ENCODE results near the gene OR2L2. TPM values are rescaled to one million over a fixed set of nuclear protein-coding genes. Genes with fewer than 3 reads are reported as not detected.
"Not testable (repeated sequence)": the region's sequence is repeated elsewhere in the genome, so short reads cannot be mapped to it uniquely, and the experiment has no call there.

Gene OR2L2, protein sequence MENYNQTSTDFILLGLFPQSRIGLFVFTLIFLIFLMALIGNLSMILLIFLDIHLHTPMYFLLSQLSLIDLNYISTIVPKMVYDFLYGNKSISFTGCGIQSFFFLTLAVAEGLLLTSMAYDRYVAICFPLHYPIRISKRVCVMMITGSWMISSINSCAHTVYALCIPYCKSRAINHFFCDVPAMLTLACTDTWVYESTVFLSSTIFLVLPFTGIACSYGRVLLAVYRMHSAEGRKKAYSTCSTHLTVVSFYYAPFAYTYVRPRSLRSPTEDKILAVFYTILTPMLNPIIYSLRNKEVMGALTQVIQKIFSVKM
- 0.07 and 0.10 TPM in 2 replicates for total RNA-seq

DNA sequence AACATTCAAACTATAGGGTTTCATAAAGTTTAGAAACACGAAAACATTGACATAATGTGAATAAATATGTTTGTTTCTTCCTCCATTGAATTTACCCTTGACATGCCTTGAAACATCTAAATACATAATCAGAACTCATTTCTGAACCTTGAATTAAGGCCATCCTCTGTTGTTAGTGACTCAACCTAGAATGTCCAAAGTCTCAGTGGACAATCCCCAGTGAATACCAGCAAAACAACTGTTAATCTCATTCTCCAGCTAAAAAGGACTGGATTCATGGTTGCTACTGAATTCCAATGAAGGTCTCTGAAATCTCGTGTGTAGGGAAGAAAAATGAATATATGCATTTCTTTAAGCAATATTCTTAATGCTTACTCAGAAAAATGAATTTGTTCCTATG is at the start of gene OR2L2:
OR2L2 (plus strand) TSS at position 301 of the 400 bp plus-strand sequence. CDS start 8,198 bp downstream, outside the sequence.
- intact Hi-C loops (cut with micrococcal nuclease) = no loop called here

GRCh38 chr1:247992986-247993385 is 36.9 kb upstream of the OR2L2 start:
- intact Hi-C loops (cut with micrococcal nuclease) = no loop called here

GRCh38 chr1:247998811-247999210 is 31.1 kb upstream of the OR2L2 start:
- intact Hi-C loops (cut with micrococcal nuclease) = no loop called here

- intact Hi-C loops (cut with micrococcal nuclease) = no loop called here
These were observed 29.7 kb upstream of the OR2L2 start for GRCh38 chr1:248000169-248000568.

DNA sequence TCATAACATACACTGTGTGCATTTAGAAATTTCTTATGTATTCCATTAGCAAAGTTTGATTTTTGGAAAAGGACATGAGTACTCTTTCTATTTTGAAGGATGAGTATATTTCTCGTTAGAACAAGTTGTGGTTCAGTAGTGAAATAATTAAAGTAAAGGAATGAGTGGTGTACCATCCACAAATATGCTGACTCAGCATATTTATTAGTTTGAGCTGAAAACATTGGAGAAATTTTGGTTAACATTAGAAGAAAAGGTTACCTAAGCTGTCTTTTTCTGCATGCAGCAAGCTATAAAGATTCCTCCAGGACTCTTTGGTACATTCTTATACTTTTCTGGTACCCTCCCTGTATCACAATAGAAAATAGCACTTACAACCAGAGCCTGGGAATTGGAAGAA is 22.1 kb upstream of the OR2L2 start:
- intact Hi-C loops (cut with micrococcal nuclease) = no loop called here

GRCh38 chr1:248009681-248010080 is 20.2 kb upstream of the OR2L2 start:
- intact Hi-C loops (cut with micrococcal nuclease) = no loop called here

GRCh38 chr1:248013229-248013710 is 16.6 kb upstream of the OR2L2 start, which contains the start of gene OR2L5:
OR2L5 (plus strand) TSS chr1:248013660; CDS start chr1:248021948, 8,288 bp downstream.
- intact Hi-C loops (cut with micrococcal nuclease) = no loop called here

GRCh38 chr1:248015803-248016202 is 14.1 kb upstream of the OR2L2 start:
- intact Hi-C loops (cut with micrococcal nuclease) = no loop called here

DNA sequence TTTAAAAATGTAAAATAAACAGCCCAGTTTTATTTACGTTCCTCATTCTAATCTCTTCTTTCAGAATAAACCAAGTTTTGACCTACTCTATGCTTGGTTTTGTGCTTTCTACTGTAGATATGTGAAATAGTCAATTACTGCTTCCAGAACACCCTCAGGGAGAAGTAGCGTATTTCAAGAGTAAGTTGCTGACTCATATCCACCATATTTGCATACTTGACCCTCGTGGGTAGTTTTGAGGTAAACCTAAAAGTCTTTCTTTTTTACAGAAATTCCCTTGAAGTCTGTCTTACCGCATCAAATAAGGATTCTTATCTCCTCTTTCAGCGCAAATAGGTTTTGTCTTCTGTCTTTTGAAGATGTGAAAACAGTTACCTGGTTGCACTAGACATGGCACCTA is 15.3 kb downstream of the OR2L2 start:
- intact Hi-C loops (cut with micrococcal nuclease) = no loop called here

- intact Hi-C loops (cut with micrococcal nuclease) = no loop called here
These were observed 16.7 kb downstream of the OR2L2 start, which contains the start of gene OR2L3 for GRCh38 chr1:248046536-248046935. OR2L3 (plus strand) TSS chr1:248046836; CDS start chr1:248060682, 13,846 bp downstream.

GRCh38 chr1:248047008-248047407 is 17.1 kb downstream of the OR2L2 start:
- intact Hi-C loops (cut with micrococcal nuclease) = no loop called here

DNA sequence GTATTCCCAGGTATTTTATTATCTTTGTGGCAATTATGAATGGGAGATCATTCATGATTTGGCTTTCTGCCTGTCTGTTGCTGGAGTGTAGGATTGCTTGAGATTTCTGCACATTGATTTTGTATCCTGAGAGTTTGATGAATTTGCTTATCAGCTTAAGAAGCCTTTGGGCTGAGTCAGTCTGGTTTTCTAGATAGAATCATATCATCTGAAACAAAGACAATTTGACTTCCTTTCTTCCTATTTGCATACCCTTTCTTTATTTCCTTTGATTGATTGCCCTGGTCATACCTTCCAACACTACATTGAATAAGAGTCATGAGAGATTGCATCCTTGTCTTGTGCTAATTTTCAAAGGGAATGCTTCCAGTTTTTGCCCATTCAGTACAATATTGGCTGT is 24.8 kb downstream of the OR2L2 start:
- intact Hi-C loops (cut with micrococcal nuclease) = no loop called here

DNA sequence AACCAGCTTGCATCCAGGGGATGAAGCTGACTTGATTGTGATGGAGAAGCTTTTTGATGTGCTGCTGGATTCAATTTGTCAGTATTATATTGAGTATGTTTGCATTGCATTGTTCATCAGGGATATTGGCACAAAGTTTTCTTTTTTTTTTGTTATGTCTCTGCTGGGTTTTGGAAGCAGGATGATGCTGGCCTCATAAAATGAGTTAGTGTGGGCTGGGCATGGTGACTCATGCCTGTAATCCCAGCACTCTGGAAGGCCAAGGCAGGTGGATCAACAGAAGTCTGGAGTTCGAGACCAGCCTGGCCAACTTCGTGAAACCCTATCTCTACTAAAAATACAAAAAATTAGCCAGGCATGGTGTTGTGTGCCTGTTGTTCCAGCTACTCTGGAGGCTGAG is 25.4 kb downstream of the OR2L2 start:
- intact Hi-C loops (cut with micrococcal nuclease) = no loop called here

- intact Hi-C loops (cut with micrococcal nuclease) = no loop called here
These were observed 35.2 kb downstream of the OR2L2 start for GRCh38 chr1:248065071-248065470.

DNA sequence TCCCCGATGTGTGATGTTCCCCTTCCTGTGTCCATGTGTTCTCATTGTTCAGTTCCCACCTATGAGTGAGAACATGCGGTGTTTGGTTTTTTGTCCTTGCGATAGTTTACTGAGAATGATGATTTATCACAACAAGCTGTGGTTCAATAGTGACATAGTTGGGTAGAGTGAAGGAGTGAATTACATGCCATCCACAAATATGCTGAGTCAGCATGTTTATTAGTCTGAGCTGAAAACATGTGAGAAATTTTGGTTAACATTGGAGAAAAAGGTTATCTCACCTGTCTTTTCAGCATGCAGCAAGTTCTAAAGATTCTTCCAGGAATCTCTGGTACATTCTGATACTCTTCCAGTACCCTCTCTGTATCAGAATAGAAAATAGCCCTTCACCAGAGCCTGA is 35.7 kb downstream of the OR2L2 start:
- intact Hi-C loops (cut with micrococcal nuclease) = no loop called here

- intact Hi-C loops (cut with micrococcal nuclease) = not testable (repeated sequence)
These were observed 54.0 kb downstream of the OR2L2 start for GRCh38 chr1:248083864-248084263.

Other genes starting within 250 kb of the OR2L2 start
- not detected in 2 replicates for gene OR14A16, start 206.0 kb upstream of the OR2L2 start, total RNA-seq
- not detected in 2 replicates for gene OR11L1, start 188.2 kb upstream of the OR2L2 start, total RNA-seq
- 0.61 TPM in 2 replicates for gene TRIM58, start 172.9 kb upstream of the OR2L2 start, total RNA-seq
- gene OR2W3, start 134.5 kb upstream of the OR2L2 start, total RNA-seq = not detected in 2 replicates
- gene OR2T8, start 109.8 kb upstream of the OR2L2 start, total RNA-seq = not detected in 2 replicates
- gene OR2AJ1, start 105.2 kb upstream of the OR2L2 start, total RNA-seq = not detected in 2 replicates
- gene OR2L8, start 81.2 kb upstream of the OR2L2 start, total RNA-seq = 0.34 TPM in 1 of 2 replicates, not detected in the other
- 0.20 TPM in 1 of 2 replicates, not detected in the other for gene OR2AK2, start 64.8 kb upstream of the OR2L2 start, total RNA-seq
- not detected in 2 replicates for gene OR2L5, start 16.4 kb upstream of the OR2L2 start, total RNA-seq
- gene OR2L3, start 16.8 kb downstream of the OR2L2 start, total RNA-seq = not detected in 2 replicates
- gene OR2L13, start 65.1 kb downstream of the OR2L2 start, total RNA-seq = not detected in 2 replicates
- gene OR2M5, start 115.1 kb downstream of the OR2L2 start, total RNA-seq = not detected in 2 replicates
- not detected in 2 replicates for gene OR2M2, start 144.8 kb downstream of the OR2L2 start, total RNA-seq
- gene OR2M3, start 167.2 kb downstream of the OR2L2 start, total RNA-seq = not detected in 2 replicates
- gene OR2M4, start 201.3 kb downstream of the OR2L2 start, total RNA-seq = not detected in 2 replicates
- not detected in 2 replicates for gene OR2T33, start 247.9 kb downstream of the OR2L2 start, total RNA-seq

Measured in T-helper 1 cell treated with Interleukin-12 subunit alpha and Interleukin-12 subunit beta and Interleukin-4 antibody, amounts not matched to agents 30 ng/mL and 1 ng/mL, for 36 hours (primary cell).